Measurements from ENCODE around the gene USP9X.
"Not testable (repeated sequence)": the region's sequence is repeated elsewhere in the genome, so short reads cannot be mapped to it uniquely, and the experiment has no call there.

Gene USP9X

GRCh38 chrX:41127477-41128192 lies 42.4 kb downstream of the USP9X start:
- DNase-seq, result no peak

GRCh38 chrX:41128955-41129354 lies 43.7 kb downstream of the USP9X start:
- DNase-seq, result no peak

- DNase-seq, result no peak
Measured at GRCh38 chrX:41131766-41132165, 46.5 kb downstream of the USP9X start.

GRCh38 chrX:41133551-41133950 lies 48.3 kb downstream of the USP9X start:
- no peak for DNase-seq

- no peak for DNase-seq
Measured at GRCh38 chrX:41137589-41137988, 52.3 kb downstream of the USP9X start.

- DNase-seq, result no peak
Measured at GRCh38 chrX:41142130-41142910, 57.1 kb downstream of the USP9X start.

GRCh38 chrX:41144873-41145272 lies 59.6 kb downstream of the USP9X start:
- DNase-seq, result no peak

- DNase-seq, result no peak
Measured at GRCh38 chrX:41145920-41146608, 60.8 kb downstream of the USP9X start.

- DNase-seq, result no peak
Measured at GRCh38 chrX:41148553-41148952, 63.3 kb downstream of the USP9X start.

- DNase-seq, result no peak
Measured at GRCh38 chrX:41150043-41150442, 64.8 kb downstream of the USP9X start.

GRCh38 chrX:41151726-41152125 lies 66.5 kb downstream of the USP9X start:
- not testable (repeated sequence) for DNase-seq

GRCh38 chrX:41152221-41152620 lies 67.0 kb downstream of the USP9X start:
- DNase-seq, result no peak

- no peak for DNase-seq
Measured at GRCh38 chrX:41153448-41153847, 68.2 kb downstream of the USP9X start.

- no peak for DNase-seq
Measured at GRCh38 chrX:41153957-41154356, 68.7 kb downstream of the USP9X start.

- DNase-seq, result no peak
Measured at GRCh38 chrX:41164449-41164848, 79.2 kb downstream of the USP9X start.

GRCh38 chrX:41167888-41168287 lies 82.6 kb downstream of the USP9X start:
- DNase-seq, result no peak

- no peak for DNase-seq
Measured at GRCh38 chrX:41176263-41176662, 91.0 kb downstream of the USP9X start.

GRCh38 chrX:41177297-41177696 lies 92.1 kb downstream of the USP9X start:
- no peak for DNase-seq

- DNase-seq, result no peak
Measured at GRCh38 chrX:41178201-41178600, 93.0 kb downstream of the USP9X start.

GRCh38 chrX:41180194-41180908 lies 95.1 kb downstream of the USP9X start:
- no peak for DNase-seq

GRCh38 chrX:41184312-41184711 lies 99.1 kb downstream of the USP9X start:
- DNase-seq, result no peak

- not testable (repeated sequence) for DNase-seq
Measured at GRCh38 chrX:41186946-41187345, 101.7 kb downstream of the USP9X start.

GRCh38 chrX:41189156-41189555 lies 103.9 kb downstream of the USP9X start:
- no peak for DNase-seq

Measured in 8988T (cell line).